GM18526 (cell line): ENCODE data around the gene PRPF8.

Experiments used
- POLR2A ChIP-seq: IDR thresholded peaks from 3 replicates; pipeline ENCODE4 v1.6.1; 2011; ENCODE audit not compliant: insufficient read length; ENCODE audit errors: extremely low read depth

Gene PRPF8

GRCh38 chr17:1627182-1627981, 57.3 kb downstream of the PRPF8 start:
- peak; percentile 31 for TF ChIP-seq POLR2A

- TF ChIP-seq POLR2A: no peak
Observed at GRCh38 chr17:1626333-1626732, 58.3 kb downstream of the PRPF8 start.

GRCh38 chr17:1625581-1625980, 59.1 kb downstream of the PRPF8 start:
- TF ChIP-seq POLR2A: no peak

GRCh38 chr17:1625053-1625452, 59.6 kb downstream of the PRPF8 start:
- TF ChIP-seq POLR2A: no peak

- TF ChIP-seq POLR2A: no peak
Observed at GRCh38 chr17:1624650-1625049, 60.0 kb downstream of the PRPF8 start.

GRCh38 chr17:1623057-1623630, 61.5 kb downstream of the PRPF8 start:
- TF ChIP-seq POLR2A: no peak

- TF ChIP-seq POLR2A: no peak
Observed at GRCh38 chr17:1621273-1621954, 63.3 kb downstream of the PRPF8 start.

GRCh38 chr17:1620486-1620885, 64.2 kb downstream of the PRPF8 start:
- no peak for TF ChIP-seq POLR2A

GRCh38 chr17:1617620-1618174, 67.0 kb downstream of the PRPF8 start:
- TF ChIP-seq POLR2A: no peak

GRCh38 chr17:1616101-1616500, 68.6 kb downstream of the PRPF8 start:
- TF ChIP-seq POLR2A: no peak

GRCh38 chr17:1612400-1612799, 72.3 kb downstream of the PRPF8 start:
- no peak for TF ChIP-seq POLR2A

- no peak for TF ChIP-seq POLR2A
Observed at GRCh38 chr17:1611715-1612114, 73.0 kb downstream of the PRPF8 start.

GRCh38 chr17:1608676-1609075, 76.0 kb downstream of the PRPF8 start:
- TF ChIP-seq POLR2A: no peak

- TF ChIP-seq POLR2A: no peak
Observed at GRCh38 chr17:1607971-1608320, 76.7 kb downstream of the PRPF8 start.

- TF ChIP-seq POLR2A: peak; percentile 53
Observed at GRCh38 chr17:1606352-1606985, 78.2 kb downstream of the PRPF8 start.

GRCh38 chr17:1605681-1606351, 78.9 kb downstream of the PRPF8 start:
- TF ChIP-seq POLR2A: no peak
